ENCODE data around the gene ARHGAP30.

DNA sequence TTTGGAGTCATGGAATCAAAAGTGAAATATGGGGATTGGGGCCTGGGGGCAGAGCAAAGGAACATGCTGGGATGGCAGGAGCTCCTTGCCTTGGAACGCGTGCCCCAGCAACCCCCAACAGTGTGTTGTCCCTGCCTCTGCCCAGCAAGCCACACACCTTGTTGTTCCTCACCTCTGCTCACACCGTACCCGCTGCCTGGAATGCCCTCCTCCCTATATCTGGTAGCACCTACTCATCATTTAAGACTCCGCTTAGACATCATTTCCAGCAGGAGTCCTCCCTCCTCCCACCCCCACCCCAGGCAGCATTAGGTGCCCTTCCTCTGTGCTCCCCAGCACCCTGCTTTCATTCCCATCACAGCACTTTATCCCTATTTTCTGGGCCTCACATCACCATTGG, 11.8 kb upstream of the ARHGAP30 start:
- TF ChIP-seq, protein P1, sequence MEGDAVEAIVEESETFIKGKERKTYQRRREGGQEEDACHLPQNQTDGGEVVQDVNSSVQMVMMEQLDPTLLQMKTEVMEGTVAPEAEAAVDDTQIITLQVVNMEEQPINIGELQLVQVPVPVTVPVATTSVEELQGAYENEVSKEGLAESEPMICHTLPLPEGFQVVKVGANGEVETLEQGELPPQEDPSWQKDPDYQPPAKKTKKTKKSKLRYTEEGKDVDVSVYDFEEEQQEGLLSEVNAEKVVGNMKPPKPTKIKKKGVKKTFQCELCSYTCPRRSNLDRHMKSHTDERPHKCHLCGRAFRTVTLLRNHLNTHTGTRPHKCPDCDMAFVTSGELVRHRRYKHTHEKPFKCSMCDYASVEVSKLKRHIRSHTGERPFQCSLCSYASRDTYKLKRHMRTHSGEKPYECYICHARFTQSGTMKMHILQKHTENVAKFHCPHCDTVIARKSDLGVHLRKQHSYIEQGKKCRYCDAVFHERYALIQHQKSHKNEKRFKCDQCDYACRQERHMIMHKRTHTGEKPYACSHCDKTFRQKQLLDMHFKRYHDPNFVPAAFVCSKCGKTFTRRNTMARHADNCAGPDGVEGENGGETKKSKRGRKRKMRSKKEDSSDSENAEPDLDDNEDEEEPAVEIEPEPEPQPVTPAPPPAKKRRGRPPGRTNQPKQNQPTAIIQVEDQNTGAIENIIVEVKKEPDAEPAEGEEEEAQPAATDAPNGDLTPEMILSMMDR (IDR thresholded peaks at IDR 0.05): no peak
- TF ChIP-seq POLR2A (IDR thresholded peaks at IDR 0.05): no peak

All from vagina (tissue), 2 donors.